ENCODE measurements around the gene ZNF787. TPM values are rescaled to one million over a fixed set of nuclear protein-coding genes. Genes with fewer than 3 reads are reported as not detected.

ZNF787 gene
- total RNA-seq, 2 donors from 2014 or later = 13.4 to 18.7 TPM

DNA sequence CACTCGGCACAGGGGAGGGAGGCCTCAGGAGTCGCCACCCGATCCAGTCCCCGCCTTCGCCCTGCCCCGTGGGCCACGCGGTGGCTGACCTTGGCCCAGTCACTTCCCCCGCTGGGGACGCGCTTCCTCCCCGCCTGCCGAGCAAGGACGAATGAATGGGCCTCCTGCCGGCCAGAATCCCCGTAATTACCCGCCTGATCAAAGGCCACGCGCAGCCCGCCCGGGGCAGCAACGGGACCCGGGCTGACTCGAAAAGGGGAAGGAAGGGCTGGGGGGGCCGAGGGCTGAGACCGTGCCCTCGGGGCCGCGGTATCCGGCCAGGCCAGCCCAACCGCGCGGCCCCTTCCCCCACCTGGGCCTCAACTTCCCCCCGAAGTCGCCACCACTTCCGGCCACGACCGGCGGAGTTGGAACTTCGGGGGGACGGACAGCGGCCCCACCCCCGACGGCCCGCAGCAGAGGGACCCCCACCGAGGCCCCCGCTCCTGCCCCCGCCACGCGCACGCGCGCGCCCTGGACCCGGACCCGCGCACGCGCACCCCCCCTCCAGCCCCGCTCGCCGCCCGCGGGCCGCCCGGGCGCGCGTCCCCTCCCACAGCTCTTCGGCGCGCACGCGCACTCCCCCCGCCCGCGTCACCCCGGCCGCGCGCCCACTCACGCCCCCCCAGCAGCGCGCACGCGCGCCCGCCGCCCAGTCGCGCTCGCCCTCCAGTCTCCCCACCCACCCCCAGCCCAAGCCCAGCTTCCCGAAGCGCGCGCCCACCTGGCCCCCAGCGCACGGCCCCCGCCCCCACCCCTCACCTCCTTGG is 520 bp downstream of the ZNF787 start:
- TF ChIP-seq, protein P1, sequence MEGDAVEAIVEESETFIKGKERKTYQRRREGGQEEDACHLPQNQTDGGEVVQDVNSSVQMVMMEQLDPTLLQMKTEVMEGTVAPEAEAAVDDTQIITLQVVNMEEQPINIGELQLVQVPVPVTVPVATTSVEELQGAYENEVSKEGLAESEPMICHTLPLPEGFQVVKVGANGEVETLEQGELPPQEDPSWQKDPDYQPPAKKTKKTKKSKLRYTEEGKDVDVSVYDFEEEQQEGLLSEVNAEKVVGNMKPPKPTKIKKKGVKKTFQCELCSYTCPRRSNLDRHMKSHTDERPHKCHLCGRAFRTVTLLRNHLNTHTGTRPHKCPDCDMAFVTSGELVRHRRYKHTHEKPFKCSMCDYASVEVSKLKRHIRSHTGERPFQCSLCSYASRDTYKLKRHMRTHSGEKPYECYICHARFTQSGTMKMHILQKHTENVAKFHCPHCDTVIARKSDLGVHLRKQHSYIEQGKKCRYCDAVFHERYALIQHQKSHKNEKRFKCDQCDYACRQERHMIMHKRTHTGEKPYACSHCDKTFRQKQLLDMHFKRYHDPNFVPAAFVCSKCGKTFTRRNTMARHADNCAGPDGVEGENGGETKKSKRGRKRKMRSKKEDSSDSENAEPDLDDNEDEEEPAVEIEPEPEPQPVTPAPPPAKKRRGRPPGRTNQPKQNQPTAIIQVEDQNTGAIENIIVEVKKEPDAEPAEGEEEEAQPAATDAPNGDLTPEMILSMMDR (IDR thresholded peaks at IDR 0.05) = peak; percentile 34
- ATAC-seq (ENCODE audit: insufficient number of reproducible peaks, low FRiP score, low read depth) = peak; percentile 15
- Histone ChIP-seq H3K36me3 (no peaks in the 10 kb centered on the region), H3K27ac (peak overlapping the region; percentile 75 to 83), H3K4me1 (ENCODE audit: control insufficient read depth in 1 of 2, low read depth in 2 of 2) (peaks cover 20 to 32% of the 10 kb centered on the region in 2 donors), H3K27me3 (replicated peaks; ENCODE audit: insufficient read depth) (no peaks in the 10 kb centered on the region), H3K9me3 (no peaks in the 10 kb centered on the region), H3K4me3 (peak overlapping the region; percentile 92)
- peak; percentile 28 for DNase-seq (ENCODE audit: low spot score)

DNA sequence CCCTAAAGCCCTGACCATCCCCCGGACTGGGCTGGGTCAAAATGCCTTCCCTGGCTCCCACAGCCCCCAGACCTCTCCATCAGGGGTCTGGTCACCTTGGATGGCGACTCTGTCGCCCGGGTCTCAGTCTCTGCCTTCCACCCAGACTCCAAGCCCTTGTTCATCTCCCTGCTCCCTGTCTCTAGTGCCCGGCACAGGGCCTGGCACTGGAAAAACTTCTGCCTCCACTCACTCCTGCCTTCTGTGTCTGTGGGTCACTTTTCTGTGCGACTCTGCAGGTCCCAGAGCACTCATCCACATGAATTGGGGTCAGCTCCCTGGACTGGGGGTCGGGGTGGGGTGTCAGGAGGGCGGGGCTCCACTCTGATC is 1.1 kb downstream of the ZNF787 start:
- no peaks in the 10 kb centered on the region for H3K9me3 ChIP-seq
- no peak for ATAC-seq (ENCODE audit: insufficient number of reproducible peaks, low FRiP score, low read depth)
- TF ChIP-seq, protein P1 (IDR thresholded peaks at IDR 0.05) = no peak
- no peaks in the 10 kb centered on the region for H3K36me3 ChIP-seq
- no peak for DNase-seq (ENCODE audit: low spot score)
- H3K27ac ChIP-seq = peak overlapping the region; percentile 61 to 83
- peaks cover 20 to 32% of the 10 kb centered on the region in 2 donors for H3K4me1 ChIP-seq (ENCODE audit: control insufficient read depth in 1 of 2, low read depth in 2 of 2)
- H3K27me3 ChIP-seq (replicated peaks; ENCODE audit: insufficient read depth) = no peaks in the 10 kb centered on the region
- H3K4me3 ChIP-seq = peak overlapping the region; percentile 92

DNA sequence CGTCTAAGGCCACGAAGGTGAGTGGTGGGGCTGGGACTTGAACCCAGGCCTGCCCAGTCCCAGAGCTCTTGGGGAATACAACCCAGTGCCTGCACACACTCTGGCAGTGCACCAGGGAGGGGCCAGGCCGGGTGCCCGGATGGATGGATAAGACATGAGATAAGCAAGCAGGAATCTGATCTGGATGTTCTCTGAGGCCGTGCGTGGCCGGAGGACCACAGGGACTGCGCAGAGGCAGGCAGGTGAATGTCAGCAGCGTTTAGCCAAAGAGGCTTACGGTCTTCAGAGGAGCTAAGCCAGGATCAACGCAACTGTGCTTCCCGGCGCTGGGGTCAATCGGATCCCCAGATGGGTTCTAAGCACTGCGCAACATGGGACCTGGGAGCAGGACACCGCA is 1.5 kb downstream of the ZNF787 start:
- TF ChIP-seq, protein P1 (IDR thresholded peaks at IDR 0.05) = no peak
- H3K27ac ChIP-seq = peak overlapping the region; percentile 61 to 83

DNA sequence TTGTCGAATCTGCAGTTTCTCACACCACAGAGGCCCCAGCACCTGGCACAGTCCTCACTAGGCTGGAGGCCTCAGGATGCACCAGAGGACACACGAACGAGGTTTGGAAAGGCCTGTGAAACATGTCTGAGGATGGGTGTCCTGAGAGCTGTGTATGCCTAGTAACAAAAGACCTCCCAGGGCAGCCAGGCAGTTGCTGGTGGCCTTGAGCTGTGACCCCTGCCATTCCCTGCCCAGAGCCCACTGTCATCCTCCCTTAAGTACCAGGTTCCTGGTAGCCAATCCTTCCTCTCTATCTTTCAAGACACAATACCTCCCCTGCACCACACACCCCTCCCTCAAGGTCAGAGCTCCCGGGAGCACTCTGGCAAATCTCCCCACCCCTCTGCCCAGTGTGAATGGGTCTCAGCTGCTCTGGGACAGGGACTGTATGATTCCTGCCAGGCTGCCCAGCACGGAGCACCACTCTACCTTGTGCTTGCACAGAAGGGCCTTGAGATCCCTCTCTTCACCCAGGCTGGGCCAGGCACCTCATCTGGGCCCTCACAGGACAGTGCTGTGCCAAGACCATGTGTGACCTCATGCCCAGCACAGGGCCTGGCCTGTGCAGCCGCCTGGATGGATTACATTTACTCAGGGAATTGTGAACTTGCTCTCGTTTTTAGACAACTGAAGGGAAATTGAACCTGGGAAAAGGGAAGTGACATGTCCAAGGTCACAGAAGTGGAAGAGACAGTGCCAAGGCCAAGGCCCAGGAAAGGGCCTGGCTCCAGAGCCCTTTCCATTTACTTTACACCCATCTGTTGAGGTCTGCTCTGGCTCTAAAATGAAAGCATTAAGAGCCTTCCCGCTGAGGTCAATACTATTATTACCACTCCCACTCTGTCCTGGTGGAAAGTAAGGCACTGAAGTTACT is 2.2 kb downstream of the ZNF787 start:
- Histone ChIP-seq H3K27ac (peak overlapping the region in 1 of 2 donors; percentile 7), H3K36me3 (no peaks in the 10 kb centered on the region), H3K9me3 (no peaks in the 10 kb centered on the region), H3K27me3 (replicated peaks; ENCODE audit: insufficient read depth) (no peaks in the 10 kb centered on the region), H3K4me1 (ENCODE audit: control insufficient read depth in 1 of 2, low read depth in 2 of 2) (peaks cover 20 to 32% of the 10 kb centered on the region in 2 donors), H3K4me3 (peak overlapping the region; percentile 92)
- DNase-seq (ENCODE audit: low spot score) (no peak), ATAC-seq (ENCODE audit: insufficient number of reproducible peaks, low FRiP score, low read depth) (no peak)
- TF ChIP-seq, protein P1 (IDR thresholded peaks at IDR 0.05) = no peak

More for the DNA sequence above, 1.5 kb downstream of the ZNF787 start:
- Histone ChIP-seq H3K4me1 (ENCODE audit: control insufficient read depth in 1 of 2, low read depth in 2 of 2) (peaks cover 20 to 32% of the 10 kb centered on the region in 2 donors), H3K4me3 (peak overlapping the region; percentile 92), H3K9me3 (no peaks in the 10 kb centered on the region), H3K36me3 (no peaks in the 10 kb centered on the region), H3K27me3 (replicated peaks; ENCODE audit: insufficient read depth) (no peaks in the 10 kb centered on the region)
- no peak for DNase-seq (ENCODE audit: low spot score)
- no peak for ATAC-seq (ENCODE audit: insufficient number of reproducible peaks, low FRiP score, low read depth)

DNA sequence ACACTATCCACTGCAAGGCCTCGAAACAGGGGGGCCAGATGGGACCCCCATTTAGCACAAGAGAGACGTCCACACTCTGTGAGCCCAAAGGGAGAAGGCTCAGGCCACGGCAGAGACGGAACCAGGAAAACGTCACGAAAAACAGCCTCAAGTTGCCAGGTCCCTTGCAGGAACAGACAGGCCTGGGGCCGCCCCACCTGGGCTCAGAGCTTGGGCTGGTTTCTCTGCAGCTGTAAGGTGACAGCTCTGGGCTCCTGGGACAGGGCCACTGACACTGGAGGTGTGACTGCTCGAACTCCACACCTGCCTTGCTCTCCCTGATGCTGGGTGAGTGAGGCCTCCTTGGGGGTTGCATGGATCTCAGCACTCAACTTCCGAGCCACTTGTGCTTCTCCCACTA is 3.2 kb downstream of the ZNF787 start:
- Histone ChIP-seq H3K27ac (no peak overlapping the region), H3K9me3 (no peaks in the 10 kb centered on the region), H3K4me1 (ENCODE audit: control insufficient read depth in 1 of 2, low read depth in 2 of 2) (peaks cover 20 to 32% of the 10 kb centered on the region in 2 donors), H3K27me3 (replicated peaks; ENCODE audit: insufficient read depth) (no peaks in the 10 kb centered on the region), H3K4me3 (no peak overlapping the region), H3K36me3 (no peaks in the 10 kb centered on the region)
- TF ChIP-seq, protein P1 (IDR thresholded peaks at IDR 0.05) = no peak
- ATAC-seq (ENCODE audit: insufficient number of reproducible peaks, low FRiP score, low read depth) = no peak
- no peak for DNase-seq (ENCODE audit: low spot score)

All from thoracic aorta (tissue), 2 donors.